Measurements from ENCODE around the gene PNPO.

DNA sequence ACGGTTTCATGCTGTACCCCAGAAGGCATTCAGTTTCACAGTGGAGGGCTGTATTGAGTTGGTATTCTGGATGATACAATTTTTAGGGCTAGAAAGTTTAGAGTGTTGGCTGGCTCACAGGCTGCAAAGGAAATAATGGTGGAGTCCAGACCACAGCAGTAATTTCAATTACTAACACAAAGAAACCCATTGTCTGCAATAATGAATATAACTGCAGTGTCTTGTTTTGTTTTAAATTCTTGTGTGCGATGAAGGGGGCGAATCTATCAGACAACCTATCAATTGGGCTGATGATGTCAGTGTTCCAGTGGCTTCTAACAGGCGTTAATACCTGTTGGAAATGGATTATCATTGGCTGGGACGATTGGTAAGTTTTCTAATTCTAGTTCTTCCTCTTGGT is 43.8 kb upstream of the PNPO start:
- no peak for TF ChIP-seq EZH2 (IDR thresholded peaks at IDR 0.05; ENCODE audit: borderline replicate concordance, low read depth, low read length, poor library complexity, severe bottlenecking)
- TF ChIP-seq, protein P1, sequence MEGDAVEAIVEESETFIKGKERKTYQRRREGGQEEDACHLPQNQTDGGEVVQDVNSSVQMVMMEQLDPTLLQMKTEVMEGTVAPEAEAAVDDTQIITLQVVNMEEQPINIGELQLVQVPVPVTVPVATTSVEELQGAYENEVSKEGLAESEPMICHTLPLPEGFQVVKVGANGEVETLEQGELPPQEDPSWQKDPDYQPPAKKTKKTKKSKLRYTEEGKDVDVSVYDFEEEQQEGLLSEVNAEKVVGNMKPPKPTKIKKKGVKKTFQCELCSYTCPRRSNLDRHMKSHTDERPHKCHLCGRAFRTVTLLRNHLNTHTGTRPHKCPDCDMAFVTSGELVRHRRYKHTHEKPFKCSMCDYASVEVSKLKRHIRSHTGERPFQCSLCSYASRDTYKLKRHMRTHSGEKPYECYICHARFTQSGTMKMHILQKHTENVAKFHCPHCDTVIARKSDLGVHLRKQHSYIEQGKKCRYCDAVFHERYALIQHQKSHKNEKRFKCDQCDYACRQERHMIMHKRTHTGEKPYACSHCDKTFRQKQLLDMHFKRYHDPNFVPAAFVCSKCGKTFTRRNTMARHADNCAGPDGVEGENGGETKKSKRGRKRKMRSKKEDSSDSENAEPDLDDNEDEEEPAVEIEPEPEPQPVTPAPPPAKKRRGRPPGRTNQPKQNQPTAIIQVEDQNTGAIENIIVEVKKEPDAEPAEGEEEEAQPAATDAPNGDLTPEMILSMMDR (conservative IDR thresholded peaks at IDR 0.05; ENCODE audit: low read depth, low read length) = no peak
